Daoy (cell line): ENCODE results near the gene ATP2C2. TPM values are rescaled to one million over a fixed set of nuclear protein-coding genes. Genes with fewer than 3 reads are reported as not detected.
A peak's percentile ranks its signal among the peaks of the same experiment; 100 is the strongest.
"Not testable (repeated sequence)": the region's sequence is repeated elsewhere in the genome, so short reads cannot be mapped to it uniquely, and the experiment has no call there.

Experiments
- DNase-seq: peaks from one replicate; pipeline ENCODE4 v3.0.0-alpha.2; 2015; ENCODE audit warnings: low read depth
- total RNA-seq: library from RNA; depleted of rRNA; stranded (reverse); fragments of >200 nt; shearing (Covaris generic); gene quantifications from 2 replicates; pipeline ENCODE4 v1.2.3, GENCODE V29; 2014

ATP2C2 gene
- total RNA-seq, 1 experiment from 2014 or later = not detected

DNA sequence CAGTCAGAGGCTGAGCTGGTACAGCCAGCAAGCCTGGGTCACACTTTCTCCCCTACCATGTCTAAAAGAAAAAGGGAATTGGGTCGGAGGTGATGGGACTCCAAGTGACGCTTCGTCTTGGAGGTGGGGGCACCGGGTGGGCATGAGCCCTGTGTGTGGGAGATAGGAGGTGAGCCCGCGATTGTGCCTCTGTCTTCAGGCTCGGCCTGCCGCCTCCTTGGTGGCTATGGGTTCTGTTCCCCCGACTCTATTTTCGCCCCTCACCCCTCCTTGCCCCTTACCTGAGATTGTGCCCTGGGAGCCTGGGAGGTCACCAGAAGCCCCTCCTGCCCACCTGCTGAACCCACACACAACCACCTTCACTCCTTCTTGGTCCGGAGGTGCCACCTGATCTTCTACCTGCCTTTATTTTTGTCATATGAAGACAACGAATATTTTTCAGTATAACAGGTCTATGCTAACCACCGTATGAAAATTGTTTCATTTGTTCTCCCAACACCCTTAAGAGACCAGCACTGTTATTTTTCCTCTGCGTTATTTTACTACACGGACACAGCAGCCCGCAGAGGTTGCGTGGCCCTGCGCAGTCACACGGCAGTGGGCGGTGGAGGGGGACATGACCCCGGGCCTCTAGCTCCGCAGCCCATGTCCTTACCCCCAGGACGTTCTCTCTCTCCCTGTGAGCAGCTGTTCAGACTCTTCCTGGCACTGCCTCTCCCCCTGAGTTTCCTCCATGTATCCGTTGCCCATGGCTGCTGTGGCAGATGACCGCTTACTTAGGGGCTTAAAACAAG is 49.9 kb downstream of the ATP2C2 start:
- DNase-seq = no peak

- no peak for DNase-seq
Observed at GRCh38 chr16:84419730-84420129, 51.4 kb downstream of the ATP2C2 start.

DNA sequence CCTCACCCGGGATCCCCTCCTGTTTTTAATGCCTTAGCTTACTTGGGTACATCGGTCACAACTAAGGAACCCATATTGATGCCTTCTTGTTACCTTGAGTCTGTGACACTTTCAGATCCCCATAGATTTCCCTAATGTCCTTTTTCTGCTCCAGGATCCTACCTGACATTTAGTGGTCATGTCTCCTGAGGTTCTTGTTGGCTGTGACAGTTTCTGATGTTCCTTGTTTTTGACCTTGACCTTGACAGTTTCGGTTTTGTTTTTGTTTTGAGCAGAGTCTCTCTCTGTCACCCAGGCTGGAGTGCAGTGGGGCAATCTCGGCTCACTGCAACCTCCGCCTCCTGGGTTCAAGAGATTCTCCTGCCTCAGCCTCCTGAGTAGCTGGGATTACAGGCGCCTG is 52.2 kb downstream of the ATP2C2 start:
- not testable (repeated sequence) for DNase-seq

DNA sequence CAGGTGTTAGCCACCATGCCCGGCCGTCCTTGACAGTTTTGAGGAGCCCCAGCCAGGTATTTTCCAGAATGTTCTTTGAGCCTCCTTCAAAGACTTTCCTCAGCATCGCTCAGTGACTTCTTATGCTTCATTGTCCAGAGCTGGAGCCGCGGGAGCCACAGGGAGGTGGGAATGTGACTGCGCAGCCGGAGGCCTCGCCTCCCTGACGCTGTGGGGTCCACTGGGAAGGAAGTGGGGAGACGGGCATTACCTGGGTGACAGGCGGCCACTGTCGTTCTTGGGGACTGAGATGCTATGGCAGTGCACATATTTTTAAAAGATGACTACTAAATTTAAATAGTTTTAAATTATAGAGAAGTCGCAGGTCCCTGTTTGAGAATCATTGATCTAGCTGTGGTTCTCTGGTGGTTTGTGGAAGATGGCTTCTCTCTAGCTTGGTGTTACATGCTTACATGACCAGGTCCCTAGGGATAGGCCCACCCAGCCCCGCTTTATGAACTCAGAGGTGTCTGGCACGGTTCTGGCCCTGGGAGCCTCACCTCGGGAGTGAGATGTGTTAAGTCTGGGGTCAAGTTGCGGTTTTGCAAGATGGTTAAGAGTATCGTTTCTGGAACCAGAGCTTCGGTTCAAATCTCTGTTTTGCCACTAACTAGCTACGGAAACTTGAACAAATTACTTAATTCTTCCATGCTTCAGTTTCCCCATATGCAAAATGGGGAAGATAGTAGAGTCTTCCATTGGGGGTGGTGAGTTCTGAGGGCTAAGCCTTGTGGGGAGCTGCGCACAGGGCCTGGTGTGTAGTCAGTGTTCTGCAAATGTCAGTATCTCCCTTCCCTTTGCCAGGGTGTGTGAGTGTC is 53.0 kb downstream of the ATP2C2 start:
- DNase-seq = no peak

DNA sequence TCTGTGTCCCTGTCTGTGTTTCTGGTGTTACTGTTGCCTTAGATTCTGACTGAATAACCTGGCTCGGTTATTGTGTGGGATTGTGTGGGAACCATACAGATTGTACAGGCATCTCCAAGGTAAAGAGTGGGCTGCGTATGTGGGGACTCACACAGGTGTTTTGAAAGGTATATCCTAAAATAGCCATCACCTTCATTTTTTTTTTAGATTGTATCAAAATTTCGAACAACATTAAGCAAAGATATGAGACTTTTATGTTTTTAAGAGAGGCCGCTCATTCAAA is 53.5 kb downstream of the ATP2C2 start:
- no peak for DNase-seq

DNA sequence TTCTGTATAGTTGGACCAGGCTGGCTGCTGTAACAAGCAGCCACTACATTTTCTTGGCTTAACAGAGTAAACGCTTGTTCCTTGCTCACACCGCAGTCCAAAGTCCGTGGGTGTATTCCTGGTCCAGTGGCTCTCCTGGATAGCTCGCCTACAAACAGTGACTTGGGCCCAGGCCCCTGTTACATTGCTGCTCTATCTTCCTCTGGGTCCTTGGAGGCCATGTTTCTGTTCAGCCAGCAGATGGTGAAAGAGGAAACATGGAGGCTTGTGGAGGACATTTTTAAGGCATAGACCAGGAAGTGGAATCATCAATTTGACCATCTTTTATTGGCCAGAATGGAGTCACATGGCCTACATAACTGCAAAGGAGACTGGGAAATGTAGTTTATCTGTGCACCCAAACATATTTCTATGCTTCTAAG is 55.1 kb downstream of the ATP2C2 start:
- peak; percentile 27 for DNase-seq

DNA sequence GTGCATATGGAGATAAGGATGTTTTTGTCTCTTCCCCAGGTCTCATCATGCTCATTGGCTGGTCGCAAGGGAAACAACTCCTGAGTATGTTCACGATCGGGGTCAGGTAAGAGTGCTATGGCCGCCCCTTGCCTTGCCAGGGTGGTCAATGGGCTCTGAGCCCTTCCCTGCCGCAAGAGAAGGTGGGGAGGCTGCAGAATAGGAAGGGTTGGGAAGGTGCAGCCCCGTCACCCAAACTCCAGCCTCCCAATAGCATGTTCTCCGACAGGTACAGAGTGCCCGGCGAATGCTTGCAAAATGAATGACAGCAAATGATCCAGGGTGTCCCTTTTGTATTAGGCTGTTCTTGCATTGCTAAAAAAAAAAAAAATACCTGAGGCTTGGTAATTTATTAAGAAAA is 57.4 kb downstream of the ATP2C2 start:
- DNase-seq = no peak

- DNase-seq = no peak
Observed at GRCh38 chr16:84426804-84427203, 58.5 kb downstream of the ATP2C2 start.

DNA sequence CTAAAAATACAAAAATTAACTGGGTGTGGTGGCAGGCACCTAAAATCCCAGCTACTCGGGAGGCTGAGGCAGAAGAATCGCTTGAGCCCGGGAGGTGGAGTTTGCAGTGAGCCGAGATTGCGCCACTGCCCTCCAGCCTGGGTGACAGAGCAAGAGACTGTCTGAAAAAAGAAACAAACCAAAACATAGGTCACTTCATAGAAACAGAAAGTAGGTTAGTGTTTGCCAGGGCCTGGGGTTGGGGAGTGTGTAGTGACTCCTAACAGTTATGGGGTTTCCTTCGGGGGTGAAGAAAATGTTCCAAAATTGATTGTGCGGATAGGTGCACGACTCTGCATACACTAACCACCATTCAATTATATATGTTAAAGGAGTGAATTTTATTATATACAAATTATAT is 59.2 kb downstream of the ATP2C2 start:
- DNase-seq = no peak

GRCh38 chr16:84430860-84431259 is 62.5 kb downstream of the ATP2C2 start:
- DNase-seq = no peak

DNA sequence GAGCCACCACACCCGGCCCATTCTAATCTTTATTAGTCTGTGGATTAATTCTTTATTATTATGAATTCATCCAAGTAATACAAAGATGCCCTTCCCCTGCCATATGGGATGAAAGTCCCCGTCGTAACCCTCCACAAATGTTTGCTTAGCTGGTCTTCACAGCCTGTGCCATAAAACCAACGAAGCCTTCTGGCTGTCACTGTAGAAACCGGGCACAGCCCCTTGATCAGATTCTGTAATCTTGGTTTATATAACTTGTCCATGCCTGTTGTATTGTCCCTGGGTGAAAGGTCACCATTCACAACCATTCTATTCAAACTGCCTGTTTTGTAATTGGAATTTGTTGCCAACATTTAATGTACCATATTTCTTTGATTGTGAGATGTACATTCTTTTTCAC is 66.5 kb downstream of the ATP2C2 start:
- no peak for DNase-seq

GRCh38 chr16:84436196-84436595 is 67.9 kb downstream of the ATP2C2 start:
- DNase-seq = no peak

GRCh38 chr16:84438971-84439696 is 70.8 kb downstream of the ATP2C2 start:
- no peak for DNase-seq

GRCh38 chr16:84442416-84443145 is 74.2 kb downstream of the ATP2C2 start:
- DNase-seq = no peak

DNA sequence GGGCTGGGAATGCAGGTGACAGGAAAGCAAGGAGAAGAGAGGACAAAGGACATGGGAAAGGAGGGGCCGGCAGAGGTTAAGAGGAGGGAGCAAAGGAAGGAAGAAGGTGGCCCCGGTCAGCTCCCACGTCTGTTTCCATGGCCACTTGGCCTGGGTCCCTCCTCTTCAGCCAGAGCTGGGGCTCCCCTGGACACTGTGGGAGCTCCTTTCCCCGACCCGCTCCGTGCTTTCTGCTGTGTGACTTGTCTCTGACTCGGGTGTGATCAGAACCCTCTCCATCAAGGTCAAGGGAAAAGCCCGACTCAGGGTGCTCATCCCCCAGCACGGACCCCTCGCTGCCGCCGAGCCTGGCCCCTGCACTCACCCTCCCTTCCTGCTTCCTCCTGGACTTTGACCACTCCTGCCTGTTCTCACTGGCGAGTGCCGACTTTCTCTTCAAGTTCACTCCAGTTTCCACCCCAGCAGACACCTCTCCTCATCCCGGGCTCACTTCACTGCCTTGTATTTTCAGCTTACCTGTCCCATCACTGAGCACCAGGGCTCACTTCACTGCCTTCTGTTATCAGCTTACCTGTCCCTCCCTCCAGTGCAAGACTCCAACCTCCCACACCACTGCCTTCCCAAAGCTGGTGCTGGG is 74.9 kb downstream of the ATP2C2 start:
- no peak for DNase-seq

- DNase-seq = no peak
Observed at GRCh38 chr16:84444476-84444875, 76.1 kb downstream of the ATP2C2 start.

DNA sequence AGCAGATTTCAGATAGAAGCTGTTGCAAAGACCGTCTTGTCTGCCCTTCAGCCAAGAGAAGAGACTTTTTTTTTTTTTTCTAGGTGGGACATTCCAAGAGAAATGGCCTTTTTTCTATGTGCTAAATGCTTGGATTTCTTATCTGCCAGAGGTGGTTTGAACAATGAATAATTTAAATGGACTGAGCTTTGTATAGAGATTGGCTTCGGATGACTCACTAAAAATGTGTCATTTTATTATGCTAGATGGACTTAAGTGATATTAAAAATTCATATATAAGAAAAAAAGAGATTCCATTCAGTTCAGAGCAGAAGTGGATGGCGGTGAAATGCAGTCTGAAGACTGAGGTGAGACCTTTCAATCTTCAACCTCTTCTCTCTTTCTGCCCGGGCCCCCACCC is 77.7 kb downstream of the ATP2C2 start:
- no peak for DNase-seq

DNA sequence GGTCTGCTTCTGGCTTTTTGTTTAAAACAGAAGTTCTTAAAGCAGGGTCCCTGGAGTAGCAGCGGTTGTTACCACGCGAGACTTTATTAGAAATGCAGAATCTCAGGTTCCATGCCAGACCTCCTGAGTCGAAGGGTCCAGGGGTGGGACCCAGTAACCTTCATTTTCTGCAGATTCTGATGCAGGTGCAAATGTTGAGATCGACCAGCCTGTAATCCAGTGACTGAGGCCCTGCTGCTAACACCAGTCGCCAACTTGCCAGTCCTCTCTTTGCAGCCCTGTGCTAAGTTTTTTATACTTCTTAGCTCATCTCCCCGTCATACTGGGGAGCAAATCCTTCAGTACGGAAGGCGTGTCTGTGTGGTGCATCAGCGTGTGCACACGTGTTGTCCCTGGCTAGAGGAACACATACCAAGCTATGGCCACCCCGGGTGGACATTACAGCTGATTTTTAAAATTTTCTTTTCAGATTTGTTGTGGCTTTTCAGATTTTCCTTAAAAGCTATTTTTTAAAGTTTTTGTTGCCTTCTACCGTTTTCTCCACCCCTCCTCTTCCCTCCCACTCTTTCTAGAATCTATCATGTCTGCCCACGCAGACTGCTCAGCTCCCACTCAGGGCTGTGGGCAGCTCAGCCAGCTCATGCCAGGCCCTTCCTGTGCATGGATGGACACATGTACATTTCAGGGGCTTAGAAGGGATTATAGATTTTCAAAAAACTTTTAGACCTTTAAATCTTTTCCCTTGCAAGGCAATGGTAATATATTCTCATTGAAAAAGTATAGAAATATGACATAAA is 78.5 kb downstream of the ATP2C2 start:
- DNase-seq = peak; percentile 27

GRCh38 chr16:84448444-84448843 is 80.1 kb downstream of the ATP2C2 start:
- no peak for DNase-seq
